Naive thymus-derived CD4-positive, alpha-beta T cell (primary cell): ENCODE measurements around the gene IKZF5. TPM values are rescaled to one million over a fixed set of nuclear protein-coding genes. Genes with fewer than 3 reads are reported as not detected.

Experiments used
- ATAC-seq: fragments of 150-1000 bp; cut with Tn5 transposase; 2 replicates; pipeline ENCODE4 v1.10.0; 2021; ENCODE audit warnings: mild to moderate bottlenecking, moderate library complexity
- CTCF ChIA-PET: fragments of 350-600 bp; sonication (Branson Sonifier 250); formaldehyde crosslinking; loops from one replicate; lab custom pipeline; 2021; ENCODE audit warnings: antibody characterized with exemption; lab: Charles Lee
- POLR2A ChIA-PET: fragments of 350-600 bp; sonication (Branson Sonifier 250); formaldehyde crosslinking; loops from one replicate; lab custom pipeline; 2021; ENCODE audit warnings: antibody characterized with exemption, inconsistent platforms; lab: Charles Lee
- DNase-seq, 9 donors: peaks; one replicate each; pipeline versions ENCODE4 v3.0.0 to v3.0.0-alpha.2; 2020 to 2022; ENCODE audit warnings: mixed read lengths in 1 of 9
- H3K27ac ChIP-seq: one replicate; pipeline ENCODE4 v1.7.0; 2013; ENCODE audit warnings: mild to moderate bottlenecking, low read depth, low read length, moderate library complexity
- H3K27me3 ChIP-seq, 2 donors: one replicate each; pipeline ENCODE4 v1.7.0; 2013; ENCODE audit warnings: low read length in 2 of 2, mild to moderate bottlenecking in 2 of 2, moderate library complexity in 2 of 2; ENCODE audit not compliant: control insufficient read depth in 2 of 2, insufficient read depth in 2 of 2
- H3K36me3 ChIP-seq, 3 experiments: 1 replicate in 2 of 3; 2 replicates in 1 of 3; pipeline ENCODE4 v1.7.0; 2013; ENCODE audit warnings: low read length in 3 of 3, mild to moderate bottlenecking in 3 of 3, moderate library complexity in 1 of 3; ENCODE audit not compliant: insufficient read depth in 3 of 3, control insufficient read depth in 2 of 3
- H3K4me1 ChIP-seq, 2 donors: one replicate each; pipeline ENCODE4 v1.7.0; 2013; ENCODE audit warnings: low read length in 2 of 2, mild to moderate bottlenecking in 2 of 2, moderate library complexity in 1 of 2; ENCODE audit not compliant: control insufficient read depth in 2 of 2, insufficient read depth in 2 of 2
- H3K4me3 ChIP-seq: 2 replicates; pipeline ENCODE4 v1.7.0; 2013; ENCODE audit warnings: mild to moderate bottlenecking, low read length
- H3K9me3 ChIP-seq, 3 experiments: 1 replicate in 2 of 3; 2 replicates in 1 of 3; pipeline ENCODE4 v1.7.0; 2013; ENCODE audit warnings: low read length in 3 of 3; ENCODE audit not compliant: control insufficient read depth in 2 of 3
- H3K27ac Mint-ChIP-seq, 9 donors: one replicate each; pipeline ENCODE4 v1.8.0; 2020 to 2022; ENCODE audit warnings: mixed read lengths in 9 of 9, mild to moderate bottlenecking in 8 of 9, moderate library complexity in 5 of 9, inconsistent platforms in 2 of 9
- H3K27me3 Mint-ChIP-seq, 5 donors: one replicate each; pipeline ENCODE4 v1.8.0; 2021 to 2022; ENCODE audit warnings: mixed read lengths in 5 of 5, mild to moderate bottlenecking in 1 of 5
- H3K36me3 Mint-ChIP-seq, 5 donors: one replicate each; pipeline ENCODE4 v1.8.0; 2020 to 2022; ENCODE audit warnings: mixed read lengths in 5 of 5, mild to moderate bottlenecking in 3 of 5, inconsistent platforms in 1 of 5
- H3K4me1 Mint-ChIP-seq, 7 donors: one replicate each; pipeline ENCODE4 v1.8.0; 2020 to 2022; ENCODE audit warnings: mixed read lengths in 7 of 7, mild to moderate bottlenecking in 3 of 7, inconsistent platforms in 1 of 7
- H3K4me3 Mint-ChIP-seq, 10 donors: one replicate each; pipeline ENCODE4 v1.8.0; 2020 to 2022; ENCODE audit warnings: mild to moderate bottlenecking in 10 of 10, mixed read lengths in 10 of 10, moderate library complexity in 6 of 10, inconsistent platforms in 2 of 10
- H3K9me3 Mint-ChIP-seq, 11 donors: one replicate each; pipeline ENCODE4 v1.8.0; 2020 to 2022; ENCODE audit warnings: mixed read lengths in 11 of 11, mild to moderate bottlenecking in 4 of 11, inconsistent platforms in 1 of 11, moderate library complexity in 1 of 11
- intact Hi-C, 2 donors: fragments of 100-400 bp; cut with micrococcal nuclease; formaldehyde crosslinking; loops; one replicate each; pipeline ENCODE4 v1.15.1; 2023
- polyA plus RNA-seq, 2 donors: library from polyadenylated mRNA; unstranded; fragments of 300-500 nt; fragmentation: Illumina TruSeq; gene quantifications; one replicate each; pipeline ENCODE4 v1.2.3, GENCODE V29; 2021
- total RNA-seq, 6 experiments: library from RNA in 5 of 6; stranded (reverse) in 5 of 6; gene quantifications; 1 replicate in 5 of 6; 2 replicates in 1 of 6; pipeline ENCODE4 v1.2.3 and lab custom pipeline; 2021 to 2026

The IKZF5 gene
- total and polyA plus RNA-seq, 7 experiments from 2014 or later: 15.8 to 57.7 (median 33.4) TPM

GRCh38 chr10:123042708-123043408 lies 34.3 kb upstream of the IKZF5 start:
- no peak overlapping the region for H3K4me3 Mint-ChIP-seq
- peaks cover 0 to 10% (median 6%) of the 10 kb centered on the region in 7 donors for H3K4me1 Mint-ChIP-seq
- Histone ChIP-seq H3K36me3 (peaks cover 4 to 24% (median 14%) of the 10 kb centered on the region in 3 experiments), H3K4me3 (no peak overlapping the region), H3K4me1 (no peaks in the 10 kb centered on the region), H3K27me3 (no peaks in the 10 kb centered on the region), H3K27ac (no peak overlapping the region), H3K9me3 (no peaks in the 10 kb centered on the region)
- ChIA-PET CTCF (interaction anchor here (0.6 to 1.2 kb wide), 6 partner anchors 9 to 515 kb away, joined by 3 to 6 read pairs (median 4); no protein-coding TSS in a partner anchor), POLR2A (no interaction called here)
- H3K36me3 Mint-ChIP-seq: peaks cover 1 to 34% (median 21%) of the 10 kb centered on the region in 5 donors
- ATAC-seq (no peak), DNase-seq (no peak)
- intact Hi-C loops: loop anchor here (1.0 to 10.0 kb wide), 5 partner anchors 90 to 924 kb away; no protein-coding TSS in a partner anchor
- H3K27ac Mint-ChIP-seq: no peak overlapping the region
- H3K27me3 Mint-ChIP-seq: no peaks in the 10 kb centered on the region
- H3K9me3 Mint-ChIP-seq: no peaks in the 10 kb centered on the region

GRCh38 chr10:123039632-123039930 lies 31.0 kb upstream of the IKZF5 start:
- H3K4me3 Mint-ChIP-seq: no peak overlapping the region
- H3K27ac Mint-ChIP-seq: no peak overlapping the region
- Histone ChIP-seq H3K27me3 (no peaks in the 10 kb centered on the region), H3K36me3 (peaks cover 0 to 27% (median 5%) of the 10 kb centered on the region in 3 experiments), H3K27ac (no peak overlapping the region), H3K4me1 (no peaks in the 10 kb centered on the region), H3K4me3 (no peak overlapping the region), H3K9me3 (no peaks in the 10 kb centered on the region)
- peaks cover 0 to 9% (median 6%) of the 10 kb centered on the region in 7 donors for H3K4me1 Mint-ChIP-seq
- H3K9me3 Mint-ChIP-seq: no peaks in the 10 kb centered on the region
- intact Hi-C loops: no loop called here
- peaks cover 5 to 39% (median 25%) of the 10 kb centered on the region in 5 donors for H3K36me3 Mint-ChIP-seq
- no peaks in the 10 kb centered on the region for H3K27me3 Mint-ChIP-seq
- ChIA-PET POLR2A (no interaction called here), CTCF (no interaction called here)
- DNase-seq (no peak), ATAC-seq (no peak)

GRCh38 chr10:123038782-123039631 lies 30.4 kb upstream of the IKZF5 start:
- ChIA-PET POLR2A (no interaction called here), CTCF (no interaction called here)
- intact Hi-C loops: no loop called here
- ATAC-seq: peak; percentile 31
- no peaks in the 10 kb centered on the region for H3K4me1 ChIP-seq
- peak overlapping the region in 1 of 10 donors; percentile 17 for H3K4me3 Mint-ChIP-seq
- DNase-seq: no peak
- peaks cover 5 to 41% (median 28%) of the 10 kb centered on the region in 5 donors for H3K36me3 Mint-ChIP-seq
- H3K27me3 ChIP-seq: no peaks in the 10 kb centered on the region
- no peak overlapping the region for H3K27ac Mint-ChIP-seq
- no peak overlapping the region for H3K4me3 ChIP-seq
- H3K36me3 ChIP-seq: peaks cover 0 to 21% (median 2%) of the 10 kb centered on the region in 3 experiments
- peaks cover 0 to 9% (median 6%) of the 10 kb centered on the region in 7 donors for H3K4me1 Mint-ChIP-seq
- H3K27ac ChIP-seq: no peak overlapping the region
- H3K9me3 Mint-ChIP-seq: no peaks in the 10 kb centered on the region
- H3K9me3 ChIP-seq: no peaks in the 10 kb centered on the region
- H3K27me3 Mint-ChIP-seq: no peaks in the 10 kb centered on the region

GRCh38 chr10:123035467-123036086 lies 27.0 kb upstream of the IKZF5 start:
- Mint-ChIP-seq H3K9me3 (no peaks in the 10 kb centered on the region), H3K36me3 (peaks cover 5 to 27% (median 18%) of the 10 kb centered on the region in 5 donors), H3K27me3 (no peaks in the 10 kb centered on the region), H3K27ac (no peak overlapping the region), H3K4me1 (peaks cover 0 to 9% (median 4%) of the 10 kb centered on the region in 7 donors), H3K4me3 (no peak overlapping the region)
- H3K9me3 ChIP-seq: no peaks in the 10 kb centered on the region
- no peak overlapping the region for H3K27ac ChIP-seq
- H3K27me3 ChIP-seq: no peaks in the 10 kb centered on the region
- no peak overlapping the region for H3K4me3 ChIP-seq
- CTCF ChIA-PET: no interaction called here
- POLR2A ChIA-PET: no interaction called here
- DNase-seq (no peak), ATAC-seq (no peak)
- H3K4me1 ChIP-seq: no peaks in the 10 kb centered on the region
- peaks cover 0 to 19% (median 0%) of the 10 kb centered on the region in 3 experiments for H3K36me3 ChIP-seq
- intact Hi-C loops: no loop called here

- Histone ChIP-seq H3K9me3 (no peaks in the 10 kb centered on the region), H3K4me1 (no peaks in the 10 kb centered on the region), H3K4me3 (no peak overlapping the region), H3K27me3 (no peaks in the 10 kb centered on the region), H3K27ac (no peak overlapping the region), H3K36me3 (peaks cover 0 to 19% (median 0%) of the 10 kb centered on the region in 3 experiments)
- ATAC-seq (no peak), DNase-seq (no peak)
- peaks cover 5 to 32% (median 19%) of the 10 kb centered on the region in 5 donors for H3K36me3 Mint-ChIP-seq
- no peak overlapping the region for H3K27ac Mint-ChIP-seq
- H3K4me1 Mint-ChIP-seq: peaks cover 0 to 11% (median 4%) of the 10 kb centered on the region in 7 donors
- POLR2A ChIA-PET: no interaction called here
- no peak overlapping the region for H3K4me3 Mint-ChIP-seq
- H3K27me3 Mint-ChIP-seq: no peaks in the 10 kb centered on the region
- no peaks in the 10 kb centered on the region for H3K9me3 Mint-ChIP-seq
- intact Hi-C loops: no loop called here
- CTCF ChIA-PET: no interaction called here
Measured at GRCh38 chr10:123034332-123034731, 25.7 kb upstream of the IKZF5 start.

DNA sequence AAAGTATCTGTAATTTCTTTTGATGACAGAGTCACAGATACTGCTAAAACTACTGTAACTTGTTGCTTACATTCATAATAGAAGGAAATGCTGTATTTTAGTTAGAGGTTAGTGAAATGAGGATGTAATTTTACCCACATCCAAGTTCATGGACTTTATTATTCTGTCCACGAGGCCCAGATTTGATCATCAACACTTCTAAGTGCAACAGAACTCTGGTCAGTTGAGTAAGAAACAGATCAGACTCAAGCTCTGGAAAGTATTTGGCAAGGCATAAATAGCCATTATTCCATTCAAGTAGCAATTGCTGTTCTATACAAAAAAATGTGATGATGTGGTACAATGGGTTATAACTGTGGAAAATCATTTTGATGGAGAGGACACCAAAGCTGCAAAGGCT lies 22.5 kb upstream of the IKZF5 start:
- no peaks in the 10 kb centered on the region for H3K4me1 ChIP-seq
- DNase-seq: no peak
- H3K27ac ChIP-seq: no peak overlapping the region
- Mint-ChIP-seq H3K36me3 (peaks cover 0 to 26% (median 15%) of the 10 kb centered on the region in 5 donors), H3K4me1 (peaks cover 0 to 7% (median 2%) of the 10 kb centered on the region in 7 donors), H3K4me3 (no peak overlapping the region), H3K9me3 (no peaks in the 10 kb centered on the region), H3K27me3 (no peaks in the 10 kb centered on the region), H3K27ac (no peak overlapping the region)
- H3K9me3 ChIP-seq: no peaks in the 10 kb centered on the region
- intact Hi-C loops: no loop called here
- ATAC-seq: no peak
- CTCF ChIA-PET: no interaction called here
- POLR2A ChIA-PET: no interaction called here
- peaks cover 0 to 8% (median 0%) of the 10 kb centered on the region in 3 experiments for H3K36me3 ChIP-seq
- no peak overlapping the region for H3K4me3 ChIP-seq
- H3K27me3 ChIP-seq: no peaks in the 10 kb centered on the region
